Stimulated activated CD8-positive, alpha-beta memory T cell treated with anti-CD3 and anti-CD28 coated beads, Interleukin-15, amount 100 ng/mL, for 48 hours (primary cell): ENCODE measurements around the gene VSIG10.
"Not testable (repeated sequence)": the region's sequence is repeated elsewhere in the genome, so short reads cannot be mapped to it uniquely, and the experiment has no call there.

Experiments
- DNase-seq, 2 donors: peaks; one replicate each; pipeline ENCODE4 v3.0.0-alpha.2; 2020; ENCODE audit warnings: low read depth in 2 of 2

VSIG10 gene

GRCh38 chr12:118103601-118104382 lies at the start of gene VSIG10:
Gene VSIG10 (minus strand): TSS chr12:118104011. CDS start chr12:118103671, 340 bp downstream.
- DNase-seq, result no peak

- no peak for DNase-seq
Measured at GRCh38 chr12:118151755-118152154, 47.9 kb upstream of the VSIG10 start.

GRCh38 chr12:118150625-118151024 lies 46.8 kb upstream of the VSIG10 start:
- DNase-seq, result no peak

- DNase-seq, result no peak
Measured at GRCh38 chr12:118148287-118148686, 44.5 kb upstream of the VSIG10 start.

GRCh38 chr12:118145798-118146156 lies 42.0 kb upstream of the VSIG10 start:
- no peak for DNase-seq

- DNase-seq, result no peak
Measured at GRCh38 chr12:118145113-118145797, 41.4 kb upstream of the VSIG10 start.

- no peak for DNase-seq
Measured at GRCh38 chr12:118144499-118144898, 40.7 kb upstream of the VSIG10 start.

- no peak for DNase-seq
Measured at GRCh38 chr12:118140825-118141224, 37.0 kb upstream of the VSIG10 start.

GRCh38 chr12:118137148-118137678 lies 33.4 kb upstream of the VSIG10 start:
- DNase-seq, result no peak

GRCh38 chr12:118136559-118137003 lies 32.8 kb upstream of the VSIG10 start:
- peak; percentile 19 to 20 for DNase-seq

- DNase-seq, result peak; percentile 91 to 93
Measured at GRCh38 chr12:118135788-118136558, 32.2 kb upstream of the VSIG10 start, which contains the start of gene PEBP1. Gene PEBP1 (plus strand): TSS chr12:118136124. CDS start chr12:118136210, 86 bp downstream.

GRCh38 chr12:118129436-118129835 lies 25.6 kb upstream of the VSIG10 start:
- not testable (repeated sequence) for DNase-seq

- DNase-seq, result no peak
Measured at GRCh38 chr12:118127867-118128266, 24.1 kb upstream of the VSIG10 start.

- DNase-seq, result no peak
Measured at GRCh38 chr12:118126119-118126757, 22.4 kb upstream of the VSIG10 start.

GRCh38 chr12:118125743-118126118 lies 21.9 kb upstream of the VSIG10 start:
- no peak for DNase-seq

GRCh38 chr12:118124333-118124874 lies 20.6 kb upstream of the VSIG10 start:
- no peak for DNase-seq

- DNase-seq, result no peak
Measured at GRCh38 chr12:118122264-118122663, 18.5 kb upstream of the VSIG10 start.

GRCh38 chr12:118120579-118121363 lies 17.0 kb upstream of the VSIG10 start:
- no peak for DNase-seq

- DNase-seq, result no peak
Measured at GRCh38 chr12:118119449-118119879, 15.7 kb upstream of the VSIG10 start.

- no peak for DNase-seq
Measured at GRCh38 chr12:118109088-118109487, 5.3 kb upstream of the VSIG10 start.
